Mononuclear cell (primary cell): ENCODE results near the gene ERC2. TPM values are rescaled to one million over a fixed set of nuclear protein-coding genes. Genes with fewer than 3 reads are reported as not detected.
"Not testable (repeated sequence)": the region's sequence is repeated elsewhere in the genome, so short reads cannot be mapped to it uniquely, and the experiment has no call there.

Experiments
- H3K27me3 ChIP-seq: 2 replicates; pipeline ENCODE4 v1.6.0; 2011; ENCODE audit warnings: low read length, control low read depth; ENCODE audit not compliant: insufficient read depth
- H3K4me1 ChIP-seq: 2 replicates; pipeline ENCODE4 v1.5.1; 2011; ENCODE audit warnings: mild to moderate bottlenecking, low read length, control low read depth; ENCODE audit not compliant: insufficient read depth
- H3K4me3 ChIP-seq: 2 replicates; pipeline ENCODE4 v1.5.1; 2011; ENCODE audit warnings: mild to moderate bottlenecking, low read length, moderate library complexity
- H3K9me3 ChIP-seq: 2 replicates; pipeline ENCODE4 v1.5.1; 2011; ENCODE audit warnings: low read depth, mild to moderate bottlenecking, control low read depth, low read length
- total RNA-seq: library from RNA; depleted of rRNA; stranded (reverse); fragments of >200 nt; gene quantifications from one replicate; pipeline ENCODE4 v1.2.3, GENCODE V29; 2012

ERC2 gene
- total RNA-seq, 1 donor, result 0.10 TPM

DNA sequence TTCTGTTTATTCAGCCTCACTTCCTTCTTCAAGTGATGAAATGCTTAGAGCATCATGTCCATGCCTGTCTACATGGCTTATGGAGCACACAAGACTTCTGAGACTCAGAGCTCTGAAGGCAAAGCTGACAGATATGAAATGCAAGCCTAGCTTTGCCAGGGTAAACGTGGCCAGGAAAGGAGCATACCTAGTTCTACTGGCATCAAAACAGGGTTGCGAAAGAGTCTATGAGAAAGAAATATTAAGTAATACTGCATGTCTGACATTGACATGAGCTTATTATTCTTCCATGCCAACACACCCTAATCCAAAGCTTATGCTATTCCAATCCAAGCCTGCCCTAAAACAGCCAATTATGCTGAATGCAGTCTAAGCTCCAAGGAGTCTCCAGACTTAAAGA lies 391.5 kb downstream of the ERC2 start:
- H3K9me3 ChIP-seq, result no peaks in the 10 kb centered on the region
- no peaks in the 10 kb centered on the region for H3K27me3 ChIP-seq
- no peak overlapping the region for H3K4me3 ChIP-seq
- H3K4me1 ChIP-seq, result no peaks in the 10 kb centered on the region

GRCh38 chr3:56075089-56075488 lies 393.2 kb downstream of the ERC2 start:
- Histone ChIP-seq H3K4me3 (no peak overlapping the region), H3K27me3 (no peaks in the 10 kb centered on the region), H3K4me1 (no peaks in the 10 kb centered on the region), H3K9me3 (no peaks in the 10 kb centered on the region)

DNA sequence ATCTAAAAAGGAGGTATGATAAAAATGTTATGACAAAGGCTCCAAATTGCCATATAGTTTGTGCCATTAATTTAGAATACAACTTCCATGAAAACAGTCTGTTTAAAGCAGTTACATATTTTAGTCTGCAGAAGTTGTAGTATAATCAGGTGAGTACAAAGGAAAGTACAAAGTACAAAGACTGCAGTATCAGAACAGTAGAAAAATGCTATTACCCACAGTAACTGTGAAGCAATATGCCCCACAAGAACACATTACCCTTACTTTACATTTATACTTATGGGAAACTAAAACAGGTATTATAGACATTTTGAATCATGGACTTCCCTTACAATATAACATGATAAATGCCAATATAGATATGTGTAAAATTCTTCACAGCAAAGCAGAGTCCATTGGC lies 398.5 kb downstream of the ERC2 start:
- H3K4me3 ChIP-seq, result no peak overlapping the region
- no peaks in the 10 kb centered on the region for H3K4me1 ChIP-seq
- no peaks in the 10 kb centered on the region for H3K27me3 ChIP-seq
- H3K9me3 ChIP-seq, result no peaks in the 10 kb centered on the region

- H3K27me3 ChIP-seq, H3K9me3 ChIP-seq, H3K4me3 ChIP-seq: not testable (repeated sequence)
These were observed 401.9 kb downstream of the ERC2 start for GRCh38 chr3:56066405-56066804.

GRCh38 chr3:56064684-56065083 lies 403.6 kb downstream of the ERC2 start:
- Histone ChIP-seq H3K4me3 (no peak overlapping the region), H3K4me1 (no peaks in the 10 kb centered on the region), H3K27me3 (no peaks in the 10 kb centered on the region), H3K9me3 (no peaks in the 10 kb centered on the region)

More at GRCh38 chr3:56066405-56066804, 401.9 kb downstream of the ERC2 start:
- not testable (repeated sequence) for H3K4me1 ChIP-seq

DNA sequence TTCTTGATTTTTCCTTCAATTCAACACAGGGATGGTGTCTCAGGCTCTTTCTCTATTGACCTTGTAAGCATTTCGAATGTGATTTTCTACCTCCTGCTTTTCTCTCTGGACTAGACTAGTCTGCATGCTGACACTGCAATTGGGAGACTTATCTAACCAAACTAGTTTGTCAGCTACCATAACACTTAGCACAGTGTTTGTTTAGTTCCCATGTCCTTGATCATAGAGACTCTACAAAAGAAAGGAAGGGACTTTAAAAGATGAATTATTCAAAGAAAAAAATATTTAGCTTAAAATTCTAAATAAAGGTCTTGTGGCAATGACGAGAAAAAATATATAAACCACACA lies 407.0 kb downstream of the ERC2 start:
- Histone ChIP-seq H3K9me3 (no peaks in the 10 kb centered on the region), H3K27me3 (no peaks in the 10 kb centered on the region), H3K4me3 (no peak overlapping the region), H3K4me1 (no peaks in the 10 kb centered on the region)

GRCh38 chr3:56060521-56061278 lies 407.6 kb downstream of the ERC2 start:
- Histone ChIP-seq H3K4me1 (no peaks in the 10 kb centered on the region), H3K4me3 (no peak overlapping the region), H3K27me3 (no peaks in the 10 kb centered on the region), H3K9me3 (no peaks in the 10 kb centered on the region)

DNA sequence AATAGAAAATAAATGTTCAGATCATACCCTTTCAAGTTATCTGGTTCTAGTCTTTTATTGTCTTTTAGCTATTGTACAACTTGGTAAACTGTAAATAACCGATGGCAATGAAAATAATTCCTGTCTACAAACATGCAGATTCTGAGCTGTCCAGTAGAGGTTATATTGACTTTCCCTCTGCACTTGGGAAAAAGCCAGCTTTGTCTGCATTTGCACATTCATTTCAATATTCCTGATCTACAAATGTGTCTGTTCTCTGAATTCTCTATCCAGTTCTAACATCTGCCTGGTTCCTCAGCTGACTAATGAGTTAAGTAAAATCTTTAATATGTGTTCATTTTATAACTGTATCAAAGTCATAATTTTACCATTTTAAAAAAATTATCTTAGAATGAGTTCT lies 408.5 kb downstream of the ERC2 start:
- no peaks in the 10 kb centered on the region for H3K4me1 ChIP-seq

DNA sequence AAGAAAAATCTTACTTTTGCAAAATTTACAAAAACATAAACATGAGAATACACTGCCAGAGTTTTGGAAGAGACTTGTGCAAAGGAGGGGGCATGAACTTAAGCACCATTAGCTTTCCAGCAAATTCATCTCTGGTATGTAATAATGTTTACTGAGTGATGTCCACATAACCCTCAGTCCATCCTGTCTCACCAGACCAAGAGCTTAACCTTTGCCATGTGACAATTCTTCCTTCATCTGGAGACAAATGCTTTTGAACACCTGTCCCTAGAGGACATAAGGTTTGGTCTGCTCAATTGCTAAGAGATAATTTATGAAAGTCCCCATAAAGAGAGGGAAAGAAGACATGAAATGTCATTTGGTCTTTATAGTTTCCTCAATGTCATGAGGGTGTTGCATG lies 412.3 kb downstream of the ERC2 start:
- no peaks in the 10 kb centered on the region for H3K9me3 ChIP-seq
- no peak overlapping the region for H3K4me3 ChIP-seq
- H3K4me1 ChIP-seq, result no peaks in the 10 kb centered on the region
- no peaks in the 10 kb centered on the region for H3K27me3 ChIP-seq

More for the DNA sequence above, 408.5 kb downstream of the ERC2 start:
- no peaks in the 10 kb centered on the region for H3K27me3 ChIP-seq
- no peaks in the 10 kb centered on the region for H3K9me3 ChIP-seq
- no peak overlapping the region for H3K4me3 ChIP-seq

- Histone ChIP-seq H3K9me3 (no peaks in the 10 kb centered on the region), H3K27me3 (no peaks in the 10 kb centered on the region), H3K4me3 (no peak overlapping the region), H3K4me1 (no peaks in the 10 kb centered on the region)
These were observed 412.7 kb downstream of the ERC2 start for GRCh38 chr3:56055546-56055945.

DNA sequence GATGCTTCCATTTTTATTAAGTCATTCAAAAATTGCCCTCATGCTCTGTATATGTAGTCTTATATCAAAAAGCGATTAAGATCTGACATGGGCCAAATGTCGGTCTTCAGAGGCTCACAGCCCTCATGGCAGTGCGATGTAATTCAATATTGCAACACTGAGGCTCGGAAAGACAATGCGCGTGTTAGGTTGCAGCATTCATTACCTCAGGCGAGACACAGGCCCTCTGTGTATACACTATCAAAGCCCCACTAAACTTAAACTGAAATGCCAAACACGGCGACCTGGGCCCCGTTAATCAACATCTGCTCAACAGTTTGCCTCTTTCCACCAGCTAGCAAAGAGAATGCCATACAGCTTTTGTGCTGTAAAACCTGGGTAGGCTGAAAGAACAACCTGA lies 413.4 kb downstream of the ERC2 start:
- H3K9me3 ChIP-seq, result no peaks in the 10 kb centered on the region
- no peaks in the 10 kb centered on the region for H3K27me3 ChIP-seq
- no peaks in the 10 kb centered on the region for H3K4me1 ChIP-seq
- no peak overlapping the region for H3K4me3 ChIP-seq

DNA sequence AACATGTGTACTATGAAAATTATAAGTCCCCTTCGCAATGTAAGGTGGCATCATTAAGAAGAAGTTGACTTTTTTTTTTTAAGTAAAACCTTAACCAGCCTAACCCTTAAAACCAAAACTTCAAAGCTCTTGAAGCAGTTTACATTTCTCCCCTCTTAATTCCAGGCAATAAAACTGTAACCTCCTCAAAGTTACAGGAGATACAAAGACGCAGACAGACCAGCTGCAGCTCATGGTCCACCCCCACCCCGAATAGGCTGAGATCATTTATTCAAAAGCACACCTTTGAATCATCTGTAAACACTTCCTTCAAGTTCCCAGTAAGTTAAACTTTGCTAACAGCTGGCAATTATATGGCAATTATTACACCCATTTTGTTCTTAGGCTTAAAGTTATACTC lies 414.5 kb downstream of the ERC2 start:
- H3K4me1 ChIP-seq, result no peaks in the 10 kb centered on the region
- H3K9me3 ChIP-seq, result no peaks in the 10 kb centered on the region
- no peaks in the 10 kb centered on the region for H3K27me3 ChIP-seq
- H3K4me3 ChIP-seq, result no peak overlapping the region

DNA sequence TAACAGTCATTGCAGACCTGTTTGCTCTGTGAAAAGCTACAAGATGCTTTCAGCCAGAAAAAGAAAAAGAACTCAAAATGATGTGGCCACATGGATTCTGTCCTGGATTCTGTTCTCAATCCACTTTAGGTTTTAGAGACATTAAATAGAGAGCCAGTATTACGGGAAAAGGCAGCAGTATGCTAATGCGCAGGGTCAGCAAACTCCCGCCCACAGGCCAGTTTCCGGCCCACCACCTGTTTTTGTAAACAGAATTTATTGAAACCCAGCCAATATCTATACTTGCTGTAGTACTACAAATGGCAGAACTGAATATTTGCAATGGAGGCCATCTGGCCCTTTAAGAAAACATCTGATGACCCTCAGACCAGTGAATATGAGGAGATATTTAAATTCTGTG lies 416.1 kb downstream of the ERC2 start:
- no peaks in the 10 kb centered on the region for H3K9me3 ChIP-seq
- no peaks in the 10 kb centered on the region for H3K4me1 ChIP-seq
- H3K27me3 ChIP-seq, result no peaks in the 10 kb centered on the region
- H3K4me3 ChIP-seq, result no peak overlapping the region

- no peak overlapping the region for H3K4me3 ChIP-seq
- no peaks in the 10 kb centered on the region for H3K9me3 ChIP-seq
- H3K27me3 ChIP-seq, result no peaks in the 10 kb centered on the region
- no peaks in the 10 kb centered on the region for H3K4me1 ChIP-seq
These were observed 417.2 kb downstream of the ERC2 start for GRCh38 chr3:56051052-56051451.

DNA sequence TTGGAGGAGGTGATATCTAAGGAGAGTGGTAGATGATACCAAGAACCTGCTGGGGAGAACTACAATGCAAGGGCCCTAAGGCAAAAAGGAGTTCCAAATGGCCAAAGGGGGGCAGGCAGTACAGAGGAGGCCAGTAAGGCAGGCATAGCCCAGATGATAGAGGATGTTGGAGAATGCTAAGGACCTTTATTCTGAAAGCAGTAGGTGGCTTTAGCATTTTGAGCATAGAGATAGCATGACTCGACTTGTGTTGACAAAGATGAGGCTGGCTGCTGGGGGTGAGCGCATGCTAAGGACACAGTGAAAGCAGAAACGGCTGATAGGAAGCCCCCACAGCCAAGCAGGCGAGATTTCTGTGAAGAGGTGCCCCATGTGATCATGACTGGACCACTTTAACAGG lies 419.3 kb downstream of the ERC2 start:
- H3K9me3 ChIP-seq, result no peaks in the 10 kb centered on the region
- H3K4me1 ChIP-seq, result no peaks in the 10 kb centered on the region
- H3K27me3 ChIP-seq, result no peaks in the 10 kb centered on the region
- H3K4me3 ChIP-seq, result no peak overlapping the region

DNA sequence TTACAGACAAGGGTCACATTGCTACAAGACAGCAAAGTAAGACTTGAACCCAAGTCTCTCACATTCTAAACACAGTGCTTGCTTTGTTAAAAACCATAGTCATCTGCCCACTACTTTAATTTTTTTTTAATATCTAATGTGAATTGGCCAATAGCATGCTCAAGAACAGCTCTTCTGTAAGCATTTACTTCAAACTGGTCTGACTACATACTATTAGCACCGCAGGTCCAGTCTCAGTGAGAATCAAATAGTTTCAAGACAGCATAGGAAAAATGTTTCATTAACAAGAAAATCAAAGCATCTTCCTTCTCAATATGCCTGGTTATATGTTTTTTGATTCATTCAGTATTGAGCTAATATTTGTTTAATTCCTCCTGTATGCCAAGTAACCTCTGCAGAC lies 419.9 kb downstream of the ERC2 start:
- Histone ChIP-seq H3K9me3 (no peaks in the 10 kb centered on the region), H3K4me3 (no peak overlapping the region), H3K27me3 (no peaks in the 10 kb centered on the region), H3K4me1 (no peaks in the 10 kb centered on the region)
